Measurements from ENCODE around the gene SPCS2.

Gene SPCS2

DNA sequence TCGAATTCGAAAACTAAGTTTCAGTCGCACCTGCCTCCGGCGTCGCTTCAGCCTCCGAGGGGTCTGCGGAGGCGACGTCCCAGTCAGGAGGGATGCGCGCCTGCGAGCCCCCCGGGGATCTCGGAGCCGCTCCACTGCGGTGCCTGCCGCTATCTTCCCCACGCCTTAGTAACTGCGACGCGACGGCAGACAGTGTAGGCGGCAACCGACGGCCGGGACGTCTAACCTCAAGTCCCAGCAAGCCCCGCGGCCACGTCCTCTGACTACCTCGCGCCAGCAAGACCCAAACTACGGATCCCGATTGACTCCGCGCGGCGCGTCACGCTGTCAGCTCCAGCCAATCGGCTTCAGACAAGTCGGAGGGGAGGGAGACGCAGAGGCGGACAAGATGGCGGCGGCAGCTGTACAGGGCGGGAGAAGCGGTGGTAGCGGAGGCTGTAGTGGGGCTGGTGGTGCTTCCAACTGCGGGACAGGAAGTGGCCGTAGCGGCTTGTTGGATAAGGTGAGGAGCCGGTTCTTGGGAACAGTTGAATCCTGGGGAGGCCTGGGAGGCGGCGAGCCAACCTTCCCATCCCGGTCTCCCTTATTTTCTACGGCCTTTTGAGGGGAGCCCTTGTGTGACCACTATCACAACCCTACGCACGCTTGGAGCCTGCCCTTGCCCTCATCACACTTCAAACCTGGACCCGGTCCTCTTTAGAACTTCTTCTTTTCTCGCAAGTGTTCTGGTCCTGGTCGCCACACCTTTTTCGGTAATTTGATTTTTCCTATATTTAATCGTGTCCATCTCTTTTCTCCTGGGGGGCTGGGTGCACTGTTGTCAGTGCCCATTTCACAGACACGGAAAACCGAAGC lies at the start of gene SPCS2, which contains the start of gene XRRA1:
Gene SPCS2 (plus strand): TSS at position 369 of the 855 bp plus-strand sequence. CDS start 20 bp downstream, at position 389.
Gene XRRA1 (minus strand): TSS at position 194 of the 855 bp plus-strand sequence. CDS start 8,213 bp downstream, outside the sequence.
- peak; percentile 99 for DNase-seq

DNA sequence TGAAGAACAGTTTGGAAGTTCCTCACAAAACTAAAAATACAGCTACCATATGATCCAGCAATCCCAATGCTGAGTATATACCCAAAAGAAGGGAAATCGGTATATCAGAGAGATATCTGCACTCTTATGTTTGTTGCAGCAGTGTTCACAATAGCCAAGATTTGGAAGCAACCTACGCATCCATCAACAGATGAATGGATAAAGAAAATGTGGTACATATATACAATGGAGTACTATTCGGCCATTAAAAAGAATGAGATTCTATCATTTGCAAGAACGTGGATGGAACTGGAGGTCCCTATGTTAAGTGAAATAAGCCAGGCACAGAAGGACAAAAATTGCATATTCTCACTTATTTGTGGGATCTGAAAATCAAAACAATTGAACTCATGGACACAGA lies 46.7 kb upstream of the SPCS2 start:
- DNase-seq: no peak

DNA sequence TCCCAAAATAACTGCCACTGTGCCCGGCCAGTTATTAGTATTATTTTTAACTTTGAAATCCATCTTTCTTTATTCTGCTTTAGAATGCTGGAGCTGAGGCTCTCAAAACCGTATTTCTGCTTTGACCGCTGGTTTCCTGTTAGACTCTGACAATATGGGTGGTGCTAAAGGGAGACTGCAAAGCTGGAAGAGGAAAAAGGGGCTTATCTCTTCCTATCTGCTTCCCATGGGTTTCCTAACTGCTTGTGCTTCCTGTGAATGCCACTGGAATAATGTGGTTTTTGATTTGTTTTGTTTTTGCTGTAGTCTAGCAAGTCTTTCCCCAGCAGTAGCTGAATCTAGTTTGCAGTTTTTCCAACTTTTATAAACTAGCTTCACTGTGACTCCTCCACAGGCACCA lies 43.7 kb upstream of the SPCS2 start:
- peak; percentile 14 for DNase-seq

DNA sequence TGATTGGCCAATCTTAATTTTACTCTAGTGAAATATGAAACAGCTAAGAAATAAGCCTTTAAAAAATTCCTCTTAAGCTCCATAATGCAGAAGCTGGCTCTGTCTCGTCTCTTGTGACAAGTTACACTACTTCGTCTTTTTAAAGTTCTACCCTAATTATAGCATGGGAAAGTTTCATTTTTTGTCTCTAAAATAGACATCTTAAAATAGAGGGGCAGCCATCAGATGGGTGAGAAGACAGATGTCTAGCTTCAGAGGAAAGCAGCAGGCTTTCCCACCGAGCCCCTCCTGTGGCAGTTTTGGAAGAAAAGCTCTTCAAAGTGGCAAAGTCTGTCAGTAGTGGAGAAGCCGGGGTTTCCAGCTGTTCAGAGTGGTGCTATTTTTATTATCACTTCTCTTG lies 39.7 kb upstream of the SPCS2 start:
- DNase-seq: no peak

DNA sequence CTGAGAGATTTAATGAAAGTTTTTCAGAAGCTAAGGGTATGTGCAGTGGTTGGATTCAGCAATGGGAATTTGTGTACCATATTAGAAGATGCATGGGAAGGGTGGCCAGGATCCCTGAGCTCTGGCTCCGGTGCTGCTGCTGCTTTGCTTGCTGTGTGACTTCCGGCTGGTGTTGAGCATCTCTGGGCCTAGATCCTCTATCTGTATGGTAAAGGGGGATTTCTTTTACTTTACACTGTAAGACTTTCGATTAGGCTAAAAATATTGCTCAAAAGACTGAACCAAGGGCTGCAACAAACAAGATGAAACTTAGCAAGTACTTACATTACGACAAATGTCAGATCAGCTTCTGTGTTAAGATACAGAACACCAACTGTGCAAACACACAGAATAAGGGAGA lies 39.3 kb upstream of the SPCS2 start:
- DNase-seq: no peak

DNA sequence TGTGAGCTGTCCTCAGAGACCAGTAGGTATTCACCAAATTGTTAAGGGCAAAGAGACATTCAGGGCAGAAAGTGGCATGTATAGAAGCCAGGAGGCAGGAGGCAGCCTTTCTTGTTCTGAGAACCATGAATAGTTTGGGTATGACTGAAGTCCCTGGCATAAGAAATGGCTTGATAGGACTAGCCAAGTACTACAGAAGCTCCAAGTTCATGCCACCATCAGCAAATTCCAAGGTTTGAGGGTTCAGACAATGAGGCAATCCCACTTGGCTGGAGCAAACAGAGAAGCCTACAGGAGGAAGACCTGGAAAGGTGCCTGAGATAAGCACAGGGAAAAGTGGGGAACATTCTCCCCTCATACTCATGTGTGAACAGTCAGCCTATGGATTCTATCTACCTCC lies 25.9 kb upstream of the SPCS2 start:
- DNase-seq: no peak

DNA sequence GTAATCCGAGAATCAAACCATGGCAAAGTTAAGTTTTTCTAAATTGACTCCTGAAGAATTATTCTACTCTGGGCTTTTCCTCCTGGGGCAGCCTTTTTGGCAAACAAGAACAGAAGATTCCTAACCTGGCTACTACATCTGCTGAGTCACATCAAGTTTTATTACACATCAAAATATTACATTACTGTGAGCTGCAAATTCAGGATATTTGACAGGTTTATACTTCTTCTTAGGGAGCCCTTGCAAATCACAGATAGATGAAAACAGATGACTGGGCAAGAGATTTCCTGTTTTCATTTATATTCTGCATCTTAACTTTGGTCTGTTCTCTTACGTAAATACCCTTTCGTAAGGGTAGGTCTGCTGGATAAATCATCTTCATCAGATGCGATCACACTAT lies 23.8 kb upstream of the SPCS2 start:
- DNase-seq: no peak

DNA sequence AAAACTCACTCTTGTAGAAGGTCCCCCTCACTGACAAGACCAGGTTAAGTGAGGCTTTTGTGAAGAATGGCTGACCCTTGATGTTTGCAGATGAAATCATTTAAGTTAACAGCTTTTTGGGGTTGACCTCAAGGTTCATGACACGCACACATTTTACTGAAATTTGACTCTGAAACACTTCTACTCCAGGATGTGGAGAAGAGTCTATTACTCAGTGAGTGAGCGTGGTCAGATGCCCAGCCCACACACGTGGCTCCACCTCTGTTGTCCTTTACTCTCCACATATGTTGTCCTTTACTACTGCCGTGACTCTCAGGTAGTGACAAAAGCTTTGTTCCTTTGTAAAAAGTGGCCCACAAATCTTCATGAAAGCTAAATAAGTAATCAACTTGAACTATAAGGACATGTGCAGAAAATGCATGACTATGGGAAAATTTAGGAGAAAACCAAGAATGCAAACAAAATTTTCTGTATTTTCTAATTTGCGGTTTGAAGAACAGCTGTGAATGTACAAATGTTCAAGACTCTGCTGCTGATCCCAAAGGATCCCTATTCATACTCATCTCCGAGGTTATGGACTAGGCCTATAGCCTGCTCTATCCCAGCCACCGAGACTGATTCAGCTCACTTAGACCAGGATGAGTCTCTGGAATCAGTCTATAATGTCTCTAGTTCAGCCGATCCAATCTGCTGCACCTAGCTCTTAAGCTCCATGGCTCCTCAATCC lies 22.6 kb upstream of the SPCS2 start:
- no peak for DNase-seq

DNA sequence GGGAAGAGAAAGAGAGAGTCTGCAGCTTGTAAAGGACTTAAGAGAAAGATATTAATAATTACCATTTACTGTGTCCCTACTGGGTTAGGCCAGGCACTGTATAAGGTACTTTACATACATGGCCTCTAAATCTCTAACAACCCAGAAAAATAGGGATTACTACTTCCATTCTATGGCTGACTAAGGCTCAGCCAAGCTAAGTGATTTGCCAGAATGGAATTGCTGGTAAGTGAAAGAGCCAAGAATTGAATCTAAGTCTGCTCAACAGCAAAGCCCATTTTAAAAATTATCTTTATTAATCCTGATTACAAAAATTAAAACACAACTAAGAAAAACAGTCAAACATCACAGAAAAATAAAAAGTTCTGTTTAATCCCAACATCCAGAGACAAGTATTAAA lies 21.6 kb upstream of the SPCS2 start:
- DNase-seq: no peak

DNA sequence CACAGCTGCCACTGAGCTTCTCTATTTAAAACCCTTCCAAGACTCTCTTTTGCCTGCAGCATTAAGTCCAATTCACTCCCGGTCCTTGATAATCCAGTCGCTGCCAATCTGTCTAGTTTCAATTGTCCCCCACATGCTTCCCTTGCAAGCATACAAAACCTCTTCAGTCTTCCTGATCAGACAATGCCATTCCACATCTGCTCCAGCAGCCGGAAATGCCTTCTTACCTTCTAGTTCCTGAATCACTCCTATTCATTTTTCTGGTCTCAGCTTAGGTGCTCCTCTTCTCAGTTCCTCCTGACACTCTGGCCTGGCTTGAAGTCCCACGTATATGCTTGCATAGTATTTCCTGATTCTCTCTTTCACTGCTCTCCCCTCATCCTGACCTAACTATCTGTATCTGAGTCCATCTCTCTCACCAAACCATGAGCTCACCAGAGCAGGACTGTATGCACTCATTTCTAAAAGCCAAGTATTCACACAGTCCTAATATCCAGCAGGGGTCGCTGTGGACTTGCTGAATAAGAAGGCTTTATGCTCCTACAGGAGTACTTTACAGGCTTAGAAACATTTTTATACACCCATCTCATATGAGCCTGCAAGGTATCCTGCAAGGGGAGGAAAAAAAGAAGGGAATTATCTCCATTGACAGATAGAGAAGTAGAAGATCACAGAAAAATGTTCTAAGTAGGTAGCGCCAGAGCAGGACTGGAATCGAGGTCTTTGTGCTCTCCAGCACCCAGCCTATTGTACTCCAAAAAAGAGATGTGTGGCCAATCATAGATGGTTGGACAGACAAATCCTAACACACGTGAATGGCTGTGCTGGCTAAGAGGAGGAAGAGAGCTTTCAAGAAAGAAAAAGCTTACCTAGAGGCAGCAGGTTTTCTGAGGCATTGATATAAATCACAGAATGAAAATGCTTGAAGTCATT lies 19.4 kb upstream of the SPCS2 start:
- peak; percentile 95 for DNase-seq

DNA sequence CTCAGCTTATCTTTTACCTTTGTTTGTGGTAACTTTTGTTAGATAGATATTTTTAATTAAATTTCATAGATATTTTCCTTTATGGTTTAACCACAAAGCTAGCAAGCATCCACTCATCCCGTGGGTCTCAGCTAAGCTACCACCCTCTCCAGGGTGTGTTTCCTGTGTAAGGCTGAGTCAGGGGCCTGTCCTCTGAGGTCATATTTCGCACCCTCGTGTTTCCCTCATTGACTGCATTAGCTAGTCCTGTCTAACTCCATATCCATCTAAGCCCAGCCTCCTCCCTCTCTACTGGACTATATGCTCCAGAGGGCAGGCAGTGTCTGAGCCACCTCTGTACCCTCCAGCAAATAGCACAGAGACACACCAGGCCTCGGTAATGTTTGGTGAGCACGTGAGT lies 16.9 kb upstream of the SPCS2 start:
- DNase-seq: no peak

DNA sequence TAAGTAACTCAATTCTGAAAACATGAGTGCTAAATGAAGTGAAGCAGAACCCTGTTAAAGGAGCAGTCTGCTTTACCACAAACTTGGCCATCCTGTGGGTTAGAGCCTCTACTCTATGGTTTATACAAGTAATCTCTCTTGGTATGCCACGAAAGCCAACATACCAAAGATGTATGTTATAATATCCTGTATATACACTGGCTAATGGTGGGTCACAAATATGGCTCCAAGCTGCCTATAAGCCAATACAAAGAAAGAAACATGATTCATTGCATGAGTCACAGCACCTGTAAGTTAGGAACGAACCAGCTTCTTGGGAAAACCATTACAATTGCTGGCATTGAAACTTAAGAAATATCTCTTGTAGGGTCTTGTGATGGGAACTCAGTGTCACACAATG lies 16.3 kb upstream of the SPCS2 start:
- no peak for DNase-seq

DNA sequence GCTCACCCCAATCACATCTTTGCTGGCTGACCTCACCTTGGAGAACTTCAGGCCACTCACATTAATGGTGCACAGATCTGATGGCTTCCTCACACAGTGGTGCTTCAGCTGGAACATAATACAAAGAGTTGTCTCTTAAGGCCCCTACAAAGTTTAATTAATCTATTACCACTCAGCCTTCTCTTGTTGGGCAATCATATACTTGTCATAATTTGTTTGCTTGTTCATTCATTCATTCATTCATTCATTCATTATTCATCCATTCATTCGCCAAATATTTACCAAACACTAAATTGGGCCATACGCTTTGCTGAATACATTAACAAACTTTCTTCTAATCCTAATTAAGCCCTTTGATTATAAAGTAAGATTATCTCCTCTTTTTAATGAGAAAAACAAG lies 15.3 kb upstream of the SPCS2 start:
- no peak for DNase-seq

DNA sequence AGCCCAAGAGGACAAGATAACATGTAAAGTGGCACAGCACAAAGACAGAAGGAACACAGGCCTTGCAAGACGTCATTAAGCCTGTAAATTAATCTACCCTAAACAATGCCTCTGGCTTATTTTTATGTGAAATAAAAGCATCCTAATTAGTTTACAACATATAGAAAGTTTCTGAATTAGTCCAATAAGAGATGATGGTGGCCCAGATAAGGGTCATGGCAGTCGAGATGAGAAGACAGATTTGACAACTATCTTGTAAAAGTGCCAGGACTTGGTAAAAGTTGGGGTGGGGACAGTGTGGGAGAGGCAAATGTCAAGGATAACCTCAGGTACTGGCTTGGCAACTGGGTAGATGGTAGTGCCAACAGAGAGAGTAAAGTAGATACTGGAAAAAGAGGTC lies 13.8 kb upstream of the SPCS2 start:
- no peak for DNase-seq

DNA sequence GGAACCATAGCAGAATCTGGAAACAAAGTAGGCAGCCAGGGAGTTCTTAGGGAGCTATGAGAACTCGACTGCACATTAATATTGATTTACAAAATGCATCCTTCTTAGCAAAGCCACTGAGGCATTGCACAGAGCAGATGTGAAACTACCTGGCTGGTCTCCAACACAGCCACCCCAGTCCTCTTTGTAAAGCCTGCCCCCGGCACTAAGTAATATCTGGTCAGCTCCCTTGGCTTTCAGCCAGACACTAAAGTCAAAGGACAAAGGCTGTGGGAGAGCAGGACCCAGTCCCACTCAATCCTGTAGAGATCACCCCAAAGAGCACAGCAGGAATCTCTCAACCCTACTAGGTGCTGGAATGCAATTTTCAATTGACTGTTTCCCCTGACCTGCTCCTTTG lies 13.0 kb upstream of the SPCS2 start:
- DNase-seq: no peak

DNA sequence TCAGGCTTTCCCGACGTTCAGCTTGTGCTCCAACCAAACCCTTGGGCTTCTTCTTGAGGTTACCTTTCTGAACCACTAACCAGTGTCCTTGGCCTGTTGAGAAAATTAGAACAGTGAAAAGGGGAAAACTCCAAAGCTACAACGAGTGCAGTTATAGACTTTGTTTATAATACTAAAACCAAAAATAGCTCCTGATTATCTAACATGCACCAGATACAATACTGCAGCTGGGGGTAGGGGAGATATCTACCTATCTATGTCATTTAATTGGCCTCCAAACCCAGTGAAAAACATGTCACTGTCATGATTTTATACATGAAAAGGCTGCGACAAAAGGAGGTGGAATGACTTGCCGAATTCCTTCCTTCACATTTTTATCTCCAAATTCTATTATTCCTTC lies 12.1 kb upstream of the SPCS2 start:
- DNase-seq: no peak

DNA sequence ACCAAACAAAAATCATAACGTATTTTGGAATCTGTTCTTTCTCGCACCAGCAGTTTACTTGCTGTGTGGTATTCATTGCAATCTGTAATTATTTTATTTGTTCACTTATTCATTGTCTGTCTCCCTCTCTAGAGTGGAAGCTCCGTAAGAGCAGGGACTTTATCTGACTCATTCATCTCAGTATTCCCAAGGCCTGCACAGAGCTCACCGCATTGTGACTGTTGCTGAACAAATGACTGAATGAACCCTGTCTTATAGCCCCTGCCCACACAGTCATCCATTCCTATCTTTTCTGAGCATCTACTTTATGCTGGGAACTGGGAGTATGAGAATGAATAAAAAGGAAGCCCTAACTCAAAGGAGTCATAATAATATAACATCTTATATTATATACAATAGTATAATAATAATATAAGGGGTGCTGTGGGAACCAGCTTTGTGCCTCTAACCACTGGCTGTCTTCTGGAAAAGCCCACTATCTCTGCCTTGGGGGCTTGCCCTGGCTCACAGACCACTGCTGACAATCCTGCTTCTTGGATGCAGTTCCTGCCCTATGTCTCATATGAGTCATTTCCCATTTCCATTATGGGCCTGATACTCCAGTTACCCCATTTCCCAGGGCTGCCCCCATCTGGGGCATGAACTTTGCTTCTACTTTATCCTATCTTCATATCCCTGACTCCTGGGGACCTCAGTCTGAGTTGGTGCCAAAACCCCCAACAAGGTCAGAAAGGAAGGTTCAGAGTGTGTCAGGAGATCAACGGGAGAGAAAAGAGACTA lies 11.2 kb upstream of the SPCS2 start:
- no peak for DNase-seq

DNA sequence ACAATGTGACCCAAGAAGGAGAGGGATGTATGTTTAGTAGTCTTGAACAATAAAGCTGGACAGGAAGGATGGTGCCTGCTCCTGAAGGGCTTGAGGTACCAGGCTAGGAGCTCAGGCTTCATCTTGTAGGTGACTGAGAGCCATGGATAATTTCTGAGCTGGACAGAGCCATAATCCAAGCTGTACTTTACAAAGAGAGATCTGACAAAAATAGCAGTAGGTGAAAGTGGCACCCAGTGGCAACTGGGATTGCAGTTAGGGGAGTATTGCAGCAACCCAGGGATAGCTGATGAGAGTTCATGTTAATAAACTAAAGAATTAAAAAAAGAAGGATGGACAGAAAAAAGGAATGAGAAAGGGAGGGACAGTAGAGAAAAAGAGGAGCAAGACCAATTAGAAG lies 7.6 kb upstream of the SPCS2 start:
- DNase-seq: no peak

DNA sequence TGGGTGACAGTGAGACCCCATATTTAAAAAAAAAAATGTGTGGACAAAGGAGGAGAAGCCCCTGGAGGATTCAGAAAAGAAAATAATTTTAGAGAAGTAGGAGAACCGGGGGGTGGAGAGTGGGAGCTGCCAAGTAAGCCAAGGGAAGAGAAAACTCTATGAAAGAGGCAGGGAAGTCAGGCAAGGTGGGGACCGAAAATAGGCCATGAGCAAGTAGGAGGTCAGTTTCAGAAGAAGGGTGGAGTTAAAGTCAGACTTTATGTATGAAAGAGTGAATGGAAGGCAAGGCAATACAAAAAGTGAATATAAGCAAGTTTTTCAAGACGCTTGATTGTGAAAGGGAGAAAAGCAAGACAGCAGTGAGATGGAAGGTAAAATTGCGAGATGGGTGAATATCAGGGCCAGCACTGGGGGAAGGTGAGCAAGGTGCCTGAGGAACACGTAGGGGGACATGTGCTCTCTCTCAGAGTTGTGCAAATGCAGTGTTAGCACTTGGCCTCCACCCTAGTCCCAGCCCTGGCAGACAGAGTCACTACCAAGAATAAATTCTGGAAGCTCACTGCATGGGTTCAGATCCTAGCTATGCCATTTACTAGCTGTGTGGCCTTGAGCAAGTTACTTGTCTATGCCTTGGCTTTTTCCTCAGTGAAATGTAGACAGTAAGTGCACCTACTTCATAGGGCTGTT lies 6.8 kb upstream of the SPCS2 start:
- no peak for DNase-seq

DNA sequence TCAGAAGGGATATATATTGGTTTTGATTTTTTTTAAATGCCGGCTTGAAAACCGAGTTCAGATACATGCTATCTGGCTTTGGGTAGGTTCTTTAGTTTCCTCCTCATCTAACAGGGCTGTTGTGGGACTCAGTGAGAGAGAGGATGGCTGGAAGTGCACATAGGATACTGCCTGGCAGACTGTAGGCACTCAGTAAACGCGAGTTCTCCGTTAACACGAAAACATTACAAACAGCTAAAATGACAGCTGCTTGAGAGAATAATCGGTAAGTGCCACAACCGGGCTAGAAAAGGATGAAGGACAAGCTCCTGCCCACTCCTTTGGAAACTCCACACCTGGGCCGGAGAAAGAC lies 544 bp upstream of the SPCS2 start:
- DNase-seq: peak; percentile 35

DNA sequence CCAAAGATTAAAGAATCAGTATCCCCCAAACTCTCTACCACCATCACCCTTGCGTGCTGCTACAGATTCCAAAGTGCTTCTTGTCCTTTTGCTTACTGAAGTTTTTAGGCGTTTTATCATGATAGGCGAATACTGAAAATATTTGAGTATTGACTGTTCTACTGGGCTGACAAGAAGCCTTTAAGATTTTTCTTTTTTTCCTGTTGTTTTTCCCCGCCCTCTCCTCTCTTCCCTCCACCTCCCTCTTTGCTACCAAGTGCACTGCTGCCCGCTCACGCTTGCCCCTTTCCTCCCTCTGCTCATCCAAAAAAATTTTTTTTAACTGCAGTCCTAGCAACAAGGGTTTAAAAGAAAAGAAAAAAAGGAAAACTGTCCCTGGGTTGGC lies 679 bp downstream of the SPCS2 start:
- peak; percentile 21 for DNase-seq
